Measurements from ENCODE around the gene SPC24.

DNA sequence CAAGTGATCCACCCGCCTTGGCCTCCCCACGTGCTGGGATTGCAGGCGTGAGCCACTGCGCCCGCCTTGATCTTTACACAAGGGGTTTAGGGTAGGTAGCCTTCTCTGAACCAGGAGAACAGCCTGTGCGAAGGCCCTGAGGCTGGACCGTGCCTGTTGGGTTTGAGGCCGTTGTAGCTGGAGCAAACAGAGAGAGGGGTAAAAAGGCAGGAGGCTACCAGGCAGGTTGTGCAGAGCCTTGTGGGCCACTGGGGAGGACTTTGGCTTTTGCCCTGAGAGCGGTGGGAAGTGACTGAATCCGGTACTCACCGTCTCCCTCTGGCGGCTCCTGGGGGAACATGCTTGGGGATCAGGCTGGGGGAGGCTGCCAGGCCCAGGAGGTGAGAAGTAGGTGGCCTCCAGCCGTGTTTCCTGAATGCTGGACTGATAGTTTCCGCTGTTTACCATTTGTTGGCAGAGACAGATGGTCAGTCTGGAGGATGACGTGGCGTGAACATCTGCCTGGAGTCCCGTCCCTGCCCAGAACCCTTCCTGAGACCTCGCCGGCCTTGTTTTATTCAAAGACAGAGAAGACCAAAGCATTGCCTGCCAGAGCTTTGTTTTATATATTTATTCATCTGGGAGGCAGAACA, 24.6 kb downstream of the SPC24 start:
- TF ChIP-seq, protein P1, sequence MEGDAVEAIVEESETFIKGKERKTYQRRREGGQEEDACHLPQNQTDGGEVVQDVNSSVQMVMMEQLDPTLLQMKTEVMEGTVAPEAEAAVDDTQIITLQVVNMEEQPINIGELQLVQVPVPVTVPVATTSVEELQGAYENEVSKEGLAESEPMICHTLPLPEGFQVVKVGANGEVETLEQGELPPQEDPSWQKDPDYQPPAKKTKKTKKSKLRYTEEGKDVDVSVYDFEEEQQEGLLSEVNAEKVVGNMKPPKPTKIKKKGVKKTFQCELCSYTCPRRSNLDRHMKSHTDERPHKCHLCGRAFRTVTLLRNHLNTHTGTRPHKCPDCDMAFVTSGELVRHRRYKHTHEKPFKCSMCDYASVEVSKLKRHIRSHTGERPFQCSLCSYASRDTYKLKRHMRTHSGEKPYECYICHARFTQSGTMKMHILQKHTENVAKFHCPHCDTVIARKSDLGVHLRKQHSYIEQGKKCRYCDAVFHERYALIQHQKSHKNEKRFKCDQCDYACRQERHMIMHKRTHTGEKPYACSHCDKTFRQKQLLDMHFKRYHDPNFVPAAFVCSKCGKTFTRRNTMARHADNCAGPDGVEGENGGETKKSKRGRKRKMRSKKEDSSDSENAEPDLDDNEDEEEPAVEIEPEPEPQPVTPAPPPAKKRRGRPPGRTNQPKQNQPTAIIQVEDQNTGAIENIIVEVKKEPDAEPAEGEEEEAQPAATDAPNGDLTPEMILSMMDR (IDR thresholded peaks at IDR 0.05) = peak; percentile 86
- TF ChIP-seq POLR2AphosphoS5 (IDR thresholded peaks at IDR 0.05; ENCODE audit: low read depth, low read length) = no peak
- no peak for TF ChIP-seq TCF7L2 (IDR thresholded peaks at IDR 0.05; ENCODE audit: low read depth, low read length)
- no peak for TF ChIP-seq SIN3A (IDR thresholded peaks at IDR 0.05; ENCODE audit: borderline replicate concordance, insufficient read depth, low read depth, low read length)
- TF ChIP-seq REST (IDR thresholded peaks at IDR 0.05; ENCODE audit: insufficient read depth in 1 of 2, low read depth in 2 of 2, low read length in 1 of 2) = no peak

Measured in Panc1 (cell line).